Prostate gland (tissue), 2 donors: ENCODE data around the gene STKLD1. TPM values are rescaled to one million over a fixed set of nuclear protein-coding genes. Genes with fewer than 3 reads are reported as not detected.

Experiments used
- DNase-seq: peaks from one replicate; pipeline ENCODE4 v3.0.0-alpha.2; 2019; ENCODE audit warnings: low spot score
- H3K27ac ChIP-seq, 2 donors: fragments of 200-600 bp; sonication (generic); 2 replicates each; pipeline ENCODE4 v1.5.1; 2017 to 2019
- H3K27me3 ChIP-seq: fragments of 200-600 bp; sonication (generic); replicated peaks from 2 replicates; pipeline ENCODE4 v1.5.1; 2019; ENCODE audit not compliant: insufficient read depth
- H3K36me3 ChIP-seq, 2 donors: fragments of 200-600 bp; sonication (generic); 1 replicate in 1 of 2; 2 replicates in 1 of 2; pipeline versions ENCODE4 v1.5.1 to v1.8.1; 2017 to 2019
- H3K4me1 ChIP-seq: fragments of 200-600 bp; sonication (generic); replicated peaks from 2 replicates; pipeline ENCODE4 v1.5.1; 2019
- H3K4me3 ChIP-seq, 2 donors: fragments of 200-600 bp; sonication (generic); 2 replicates each; pipeline ENCODE4 v1.5.1; 2017 to 2019
- H3K9me3 ChIP-seq: fragments of 200-600 bp; sonication (generic); 2 replicates; pipeline ENCODE4 v1.5.1; 2017
- CTCF ChIP-seq, 4 experiments: fragments of 200-600 bp in 2 of 4; fragments of 450-650 bp in 2 of 4; sonication (generic) in 2 of 4; IDR thresholded peaks; 1 replicate in 3 of 4; 2 replicates in 1 of 4; pipeline ENCODE4 v1.5.1; 2016 to 2019; ENCODE audit warnings: antibody characterized with exemption in 4 of 4, mild to moderate bottlenecking in 2 of 4, moderate library complexity in 2 of 4
- POLR2A ChIP-seq: fragments of 450-650 bp; IDR thresholded peaks from one replicate; pipeline ENCODE4 v1.6.1; 2016; ENCODE audit warnings: antibody characterized with exemption, mild to moderate bottlenecking
- POLR2AphosphoS5 ChIP-seq: sonication (generic); formaldehyde crosslinking; IDR thresholded peaks from one replicate; pipeline ENCODE4 v1.6.1; 2017; ENCODE audit warnings: antibody characterized with exemption
- whole genome bisulfite sequencing: methylation state at CpG from one replicate; pipeline ENCODE4 v1.1.5; 2018; 5-methylcytosine and 5-hydroxymethylcytosine counted together
- intact Hi-C: fragments of 100-400 bp; cut with DNase I; formaldehyde crosslinking; loops from one replicate; pipeline ENCODE4 v1.14.2; 2022
- small RNA-seq, 2 donors: library from RNA; depleted of rRNA; stranded (forward); fragments of <200 nt; gene quantifications; one replicate each; pipeline ENCODE3, GENCODE V24; 2016
- total RNA-seq, 2 donors: library from RNA; depleted of rRNA; stranded (reverse); fragments of >200 nt; gene quantifications; one replicate each; pipeline ENCODE4 v1.1.0, GENCODE V29; 2016

The STKLD1 gene
- total RNA-seq, 2 donors from 2014 or later: 0.87 to 1.0 TPM

DNA sequence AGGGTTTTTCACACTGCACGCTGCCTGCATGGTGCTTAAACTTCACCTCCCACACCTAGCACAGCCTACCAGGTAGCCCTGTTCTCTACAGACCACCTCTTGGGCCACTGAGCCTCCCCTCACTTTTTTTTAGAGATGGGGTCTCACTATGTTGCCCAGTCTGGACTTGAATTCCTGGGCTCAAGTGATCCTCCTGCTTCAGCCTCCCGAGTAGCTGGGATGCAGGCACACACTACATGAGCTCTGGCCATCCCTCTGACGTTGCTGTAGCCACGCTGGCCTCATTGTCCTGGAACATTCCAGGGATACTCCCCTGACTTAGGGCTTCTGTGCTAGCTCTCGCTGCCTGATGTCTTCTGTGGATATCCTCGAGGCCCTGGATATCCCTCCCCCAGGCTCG, 76.4 kb downstream of the STKLD1 start:
- Histone ChIP-seq H3K9me3 (no peaks in the 10 kb centered on the region), H3K27ac (no peak overlapping the region), H3K4me3 (no peak overlapping the region), H3K36me3 (no peaks in the 10 kb centered on the region), H3K4me1 (no peaks in the 10 kb centered on the region), H3K27me3 (no peaks in the 10 kb centered on the region)
- TF ChIP-seq POLR2A: no peak
- TF ChIP-seq CTCF (IDR thresholded peaks at IDR 0.05): no peak
- no peak for TF ChIP-seq POLR2AphosphoS5
- intact Hi-C loops: no loop called here
- 92% methylated on average over 7 of the region's 7 CpGs for WGBS
- no peak for DNase-seq

GRCh38 chr9:133453651-133454050, 77.5 kb downstream of the STKLD1 start:
- intact Hi-C loops: no loop called here
- Histone ChIP-seq H3K4me1 (no peaks in the 10 kb centered on the region), H3K36me3 (no peaks in the 10 kb centered on the region), H3K4me3 (no peak overlapping the region), H3K27ac (no peak overlapping the region), H3K27me3 (no peaks in the 10 kb centered on the region), H3K9me3 (no peaks in the 10 kb centered on the region)
- TF ChIP-seq POLR2AphosphoS5 (no peak), POLR2A (no peak), CTCF (IDR thresholded peaks at IDR 0.05) (no peak)
- no peak for DNase-seq
- WGBS: 85% methylated on average over 11 of the region's 11 CpGs

DNA sequence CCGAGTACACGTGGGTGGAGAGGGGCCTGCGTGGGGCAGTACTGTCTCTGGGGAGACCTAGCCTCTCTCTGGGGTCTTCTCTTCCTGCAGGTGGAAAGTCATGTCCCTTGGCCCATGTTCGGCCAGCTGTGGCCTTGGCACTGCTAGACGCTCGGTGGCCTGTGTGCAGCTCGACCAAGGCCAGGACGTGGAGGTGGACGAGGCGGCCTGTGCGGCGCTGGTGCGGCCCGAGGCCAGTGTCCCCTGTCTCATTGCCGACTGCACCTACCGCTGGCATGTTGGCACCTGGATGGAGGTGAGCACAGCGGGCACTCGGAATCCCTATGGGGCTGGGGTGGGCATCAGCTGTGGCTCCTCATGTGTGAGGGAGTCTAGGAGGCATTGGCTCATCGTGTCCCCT, 78.2 kb downstream of the STKLD1 start:
- H3K9me3 ChIP-seq: no peaks in the 10 kb centered on the region
- no peaks in the 10 kb centered on the region for H3K27me3 ChIP-seq
- no peak for DNase-seq
- no peak overlapping the region for H3K27ac ChIP-seq
- TF ChIP-seq POLR2A: no peak
- no peak for TF ChIP-seq CTCF (IDR thresholded peaks at IDR 0.05)
- no peak for TF ChIP-seq POLR2AphosphoS5
- no peaks in the 10 kb centered on the region for H3K4me1 ChIP-seq
- H3K4me3 ChIP-seq: no peak overlapping the region
- H3K36me3 ChIP-seq: no peaks in the 10 kb centered on the region
- intact Hi-C loops: no loop called here
- WGBS: 91% methylated on average over 19 of the region's 19 CpGs

GRCh38 chr9:133454943-133455673, 78.9 kb downstream of the STKLD1 start:
- intact Hi-C loops: loop anchor here (5.0 kb wide), 1 partner anchor 38 kb away; the partner anchor contains the start of gene REXO4
- DNase-seq: no peak
- TF ChIP-seq POLR2AphosphoS5 (no peak), POLR2A (no peak), CTCF (IDR thresholded peaks at IDR 0.05) (no peak)
- Histone ChIP-seq H3K36me3 (no peaks in the 10 kb centered on the region), H3K4me3 (no peak overlapping the region), H3K27me3 (no peaks in the 10 kb centered on the region), H3K9me3 (no peaks in the 10 kb centered on the region), H3K4me1 (no peaks in the 10 kb centered on the region), H3K27ac (no peak overlapping the region)
- WGBS: 95% methylated on average over 19 of the region's 20 CpGs

Small RNA genes lying within 50 kb of the gene (small RNA-seq; reads per million reads assigned to genes)
- 0 reads per million in 2 donors for gene RF00019
- gene SNORD24: 0 reads per million in 2 donors
- 0 reads per million in 2 donors for gene SNORD36A
- gene SNORD36B: 0 reads per million in 2 donors
- gene SNORD36C: 0 reads per million in 2 donors

Other genes with a start within 250 kb of the STKLD1 start
- 10 to 100 TPM; 10.7 to 14.0 TPM for gene GBGT1, start 212.5 kb upstream of the STKLD1 start, total RNA-seq
- gene OBP2B, start 167.1 kb upstream of the STKLD1 start, total RNA-seq: 10 to 100 TPM in 1 of 2 donors, 1 to 10 TPM in 1; 1.6 to 35.2 TPM
- gene ABO, start 101.2 kb upstream of the STKLD1 start, total RNA-seq: 10 to 100 TPM in 1 of 2 donors, 1 to 10 TPM in 1; 3.5 to 14.8 TPM
- 10 to 100 TPM; 25.7 to 40.3 TPM for gene SURF6, start 40.2 kb upstream of the STKLD1 start, total RNA-seq
- 10 to 100 TPM; 31.1 to 32.6 TPM for gene MED22, start 28.2 kb upstream of the STKLD1 start, total RNA-seq
- 1,000 to 10,000 TPM; 1,667 to 2,501 TPM for gene RPL7A, start 28.1 kb upstream of the STKLD1 start, total RNA-seq
- 10 to 100 TPM; 53.3 to 73.8 TPM for gene SURF1, start 19.9 kb upstream of the STKLD1 start, total RNA-seq
- 10 to 100 TPM; 16.4 to 57.6 TPM for gene SURF2, start 19.8 kb upstream of the STKLD1 start, total RNA-seq
- 100 to 1,000 TPM; 185 to 204 TPM for gene SURF4, start 306 bp upstream of the STKLD1 start, total RNA-seq
- 10 to 100 TPM; 20.8 to 34.5 TPM for gene REXO4, start 41.6 kb downstream of the STKLD1 start, total RNA-seq
- gene ADAMTS13, start 46.0 kb downstream of the STKLD1 start, total RNA-seq: 1 to 10 TPM; 2.8 to 8.1 TPM
- 10 to 100 TPM; 23.0 to 40.2 TPM for gene CACFD1, start 83.6 kb downstream of the STKLD1 start, total RNA-seq
- gene SLC2A6, start 102.7 kb downstream of the STKLD1 start, total RNA-seq: 1 to 10 TPM in 1 of 2 donors, under 1 TPM in 1; 0.77 to 3.4 TPM
- gene MYMK, start 148.6 kb downstream of the STKLD1 start, total RNA-seq: not detected
- 10 to 100 TPM in 1 of 2 donors, 1 to 10 TPM in 1; 1.6 to 11.6 TPM for gene ADAMTSL2, start 158.3 kb downstream of the STKLD1 start, total RNA-seq
- under 1 TPM in 1 of 2 donors, not detected in 1; 0.85 TPM for gene FAM163B, start 233.0 kb downstream of the STKLD1 start, total RNA-seq